ENCODE results near the gene MARCHF6.

MARCHF6 gene

DNA sequence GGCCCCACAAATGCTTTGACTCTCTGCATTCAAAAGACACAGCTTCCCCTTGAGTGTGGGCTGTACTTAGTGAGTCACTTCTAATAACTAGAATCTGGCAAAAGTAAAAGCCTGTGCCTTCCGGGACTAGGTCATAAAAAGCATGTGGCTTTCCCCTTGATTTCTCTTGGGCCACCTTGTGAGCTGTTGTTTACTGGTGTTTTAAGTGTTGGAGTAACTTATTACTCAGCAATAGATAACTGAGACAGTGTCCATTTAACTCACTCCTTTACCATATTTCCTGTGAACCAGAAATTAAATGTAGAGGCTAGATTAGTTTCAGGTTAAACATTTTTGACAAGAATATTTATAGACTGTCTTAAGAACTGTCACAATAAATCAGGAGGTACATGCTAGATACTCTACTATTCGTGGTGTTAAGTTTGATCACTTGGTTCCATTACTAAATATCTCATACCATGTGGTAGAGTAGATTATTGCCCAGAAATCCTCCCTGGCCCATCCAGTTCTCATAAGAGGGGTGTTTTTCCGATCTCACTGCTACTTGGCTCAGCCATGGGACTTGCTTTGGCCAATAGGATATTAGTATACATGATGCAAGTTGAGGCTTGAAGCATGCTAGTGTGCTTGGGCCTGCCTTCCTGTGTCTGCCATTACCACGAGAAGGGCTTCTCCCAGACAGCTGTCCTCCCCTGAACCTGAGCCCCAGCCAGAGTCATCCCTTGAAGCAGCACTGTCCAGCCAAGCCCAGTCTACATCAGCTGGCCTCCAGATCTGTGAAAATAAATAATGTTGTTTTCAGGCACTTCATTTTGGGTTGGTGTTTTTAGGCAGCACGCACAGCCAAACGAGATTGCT, 35.4 kb upstream of the MARCHF6 start:
- no peak for DNase-seq (ENCODE audit: low read depth)
- TF ChIP-seq, protein P1, sequence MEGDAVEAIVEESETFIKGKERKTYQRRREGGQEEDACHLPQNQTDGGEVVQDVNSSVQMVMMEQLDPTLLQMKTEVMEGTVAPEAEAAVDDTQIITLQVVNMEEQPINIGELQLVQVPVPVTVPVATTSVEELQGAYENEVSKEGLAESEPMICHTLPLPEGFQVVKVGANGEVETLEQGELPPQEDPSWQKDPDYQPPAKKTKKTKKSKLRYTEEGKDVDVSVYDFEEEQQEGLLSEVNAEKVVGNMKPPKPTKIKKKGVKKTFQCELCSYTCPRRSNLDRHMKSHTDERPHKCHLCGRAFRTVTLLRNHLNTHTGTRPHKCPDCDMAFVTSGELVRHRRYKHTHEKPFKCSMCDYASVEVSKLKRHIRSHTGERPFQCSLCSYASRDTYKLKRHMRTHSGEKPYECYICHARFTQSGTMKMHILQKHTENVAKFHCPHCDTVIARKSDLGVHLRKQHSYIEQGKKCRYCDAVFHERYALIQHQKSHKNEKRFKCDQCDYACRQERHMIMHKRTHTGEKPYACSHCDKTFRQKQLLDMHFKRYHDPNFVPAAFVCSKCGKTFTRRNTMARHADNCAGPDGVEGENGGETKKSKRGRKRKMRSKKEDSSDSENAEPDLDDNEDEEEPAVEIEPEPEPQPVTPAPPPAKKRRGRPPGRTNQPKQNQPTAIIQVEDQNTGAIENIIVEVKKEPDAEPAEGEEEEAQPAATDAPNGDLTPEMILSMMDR (IDR thresholded peaks at IDR 0.05; ENCODE audit: low read length, missing control alignments), result no peak

GRCh38 chr5:10319202-10319851, 34.2 kb upstream of the MARCHF6 start:
- H3K4me3 ChIP-seq (replicated peaks; ENCODE audit: low read depth, low read length), result no peak overlapping the region
- TF ChIP-seq, protein P1 (IDR thresholded peaks at IDR 0.05; ENCODE audit: low read length, missing control alignments), result no peak
- DNase-seq (ENCODE audit: low read depth), result peak; percentile 57

More for the DNA sequence above, 35.4 kb upstream of the MARCHF6 start:
- H3K4me3 ChIP-seq (replicated peaks; ENCODE audit: low read depth, low read length), result no peak overlapping the region

DNA sequence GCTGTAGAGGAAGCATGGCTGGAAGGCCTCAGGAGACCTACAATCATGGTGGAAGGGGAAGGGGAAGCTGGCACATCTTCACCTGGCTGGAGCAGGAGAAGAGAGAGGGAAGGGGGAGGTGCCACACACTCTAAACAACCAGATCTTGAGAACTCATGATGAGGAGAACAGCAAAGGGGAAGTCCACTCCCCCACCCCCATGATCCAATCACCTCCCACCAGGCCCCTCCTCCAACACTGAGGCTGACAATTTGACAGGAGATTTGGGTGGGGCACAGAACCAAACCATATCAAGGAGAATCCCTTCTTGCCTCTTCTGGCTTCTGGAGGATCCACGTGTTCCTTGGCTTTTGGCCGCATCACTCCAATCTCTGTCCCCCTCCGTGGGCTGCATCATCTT, 32.7 kb upstream of the MARCHF6 start:
- TF ChIP-seq, protein P1 (IDR thresholded peaks at IDR 0.05; ENCODE audit: low read length, missing control alignments), result no peak

GRCh38 chr5:10321882-10322281, 31.6 kb upstream of the MARCHF6 start:
- no peak overlapping the region for H3K4me3 ChIP-seq (replicated peaks; ENCODE audit: low read depth, low read length)
- TF ChIP-seq, protein P1 (IDR thresholded peaks at IDR 0.05; ENCODE audit: low read length, missing control alignments), result no peak
- DNase-seq (ENCODE audit: low read depth), result no peak

More for the DNA sequence above, 32.7 kb upstream of the MARCHF6 start:
- no peak for DNase-seq (ENCODE audit: low read depth)
- no peak overlapping the region for H3K4me3 ChIP-seq (replicated peaks; ENCODE audit: low read depth, low read length)

GRCh38 chr5:10323588-10324488, 29.7 kb upstream of the MARCHF6 start:
- no peak for DNase-seq (ENCODE audit: low read depth)
- TF ChIP-seq, protein P1 (IDR thresholded peaks at IDR 0.05; ENCODE audit: low read length, missing control alignments), result no peak
- no peak overlapping the region for H3K4me3 ChIP-seq (replicated peaks; ENCODE audit: low read depth, low read length)

DNA sequence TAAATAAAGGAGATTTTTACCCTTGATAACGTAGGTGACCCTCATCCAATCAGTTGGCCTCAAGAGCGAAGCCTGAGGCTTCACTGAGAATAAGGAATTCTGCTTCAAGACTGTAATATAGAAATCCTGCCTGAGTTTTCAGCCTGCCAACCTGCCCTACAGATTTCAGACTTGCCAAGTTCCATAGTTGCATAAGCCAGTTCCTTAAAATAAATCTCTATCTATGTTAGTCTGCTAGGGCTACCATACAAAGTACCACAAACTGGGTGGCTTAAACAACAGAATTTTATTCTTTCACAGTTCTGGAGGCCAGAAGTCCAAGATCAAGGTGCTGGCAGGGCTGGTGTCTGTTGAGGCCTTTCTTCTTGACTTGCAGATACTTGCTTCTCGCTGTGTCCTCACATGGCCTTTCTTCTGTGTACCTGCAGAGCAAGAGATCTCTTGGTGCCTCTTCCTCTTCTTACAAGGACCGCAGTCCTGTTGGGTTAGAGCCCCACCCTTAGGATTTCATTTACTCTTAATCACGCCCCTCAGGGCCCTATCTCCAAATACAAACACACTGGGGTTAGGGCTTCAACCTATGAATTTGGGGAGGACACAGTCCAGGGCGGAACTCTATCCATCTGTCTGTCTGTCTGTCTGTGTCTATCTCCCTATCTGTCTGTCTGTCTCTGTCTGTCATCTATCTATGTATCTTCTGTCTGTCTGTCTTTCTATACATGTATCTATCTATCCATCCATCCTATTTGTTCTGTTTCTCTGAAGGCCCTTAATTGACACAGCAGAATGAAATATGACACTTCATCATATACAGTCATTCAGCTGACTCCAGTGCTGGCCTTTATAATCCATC, 28.8 kb upstream of the MARCHF6 start:
- no peak for DNase-seq (ENCODE audit: low read depth)
- TF ChIP-seq, protein P1 (IDR thresholded peaks at IDR 0.05; ENCODE audit: low read length, missing control alignments), result no peak
- H3K4me3 ChIP-seq (replicated peaks; ENCODE audit: low read depth, low read length), result no peak overlapping the region
